Epidermal melanocyte (primary cell): ENCODE measurements around the gene CXXC5.

Experiments used
- DNase-seq: peaks from one replicate; pipeline ENCODE4 v3.0.0; 2011; ENCODE audit warnings: low spot score; ENCODE audit not compliant: insufficient read length

CXXC5 gene

GRCh38 chr5:139651043-139651834 is 3.1 kb downstream of the CXXC5 start:
- DNase-seq: no peak

- peak; percentile 75 for DNase-seq
These were observed 4.0 kb downstream of the CXXC5 start for GRCh38 chr5:139651853-139652787.

GRCh38 chr5:139652788-139653241 is 4.7 kb downstream of the CXXC5 start:
- DNase-seq: no peak

- DNase-seq: no peak
These were observed 5.5 kb downstream of the CXXC5 start for GRCh38 chr5:139653616-139654015.

- no peak for DNase-seq
These were observed 6.3 kb downstream of the CXXC5 start for GRCh38 chr5:139654464-139654863.

- no peak for DNase-seq
These were observed 6.8 kb downstream of the CXXC5 start for GRCh38 chr5:139654871-139655491.

GRCh38 chr5:139655727-139656271 is 7.7 kb downstream of the CXXC5 start:
- DNase-seq: no peak

- DNase-seq: no peak
These were observed 9.5 kb downstream of the CXXC5 start for GRCh38 chr5:139657363-139658321.

GRCh38 chr5:139658501-139658927 is 10.4 kb downstream of the CXXC5 start:
- no peak for DNase-seq

- DNase-seq: no peak
These were observed 10.9 kb downstream of the CXXC5 start for GRCh38 chr5:139658928-139659667.

GRCh38 chr5:139659695-139660101 is 11.5 kb downstream of the CXXC5 start:
- DNase-seq: no peak

GRCh38 chr5:139660105-139660922 is 12.2 kb downstream of the CXXC5 start:
- peak; percentile 84 for DNase-seq

- DNase-seq: peak; percentile 63
These were observed 13.0 kb downstream of the CXXC5 start for GRCh38 chr5:139660923-139661814.

- no peak for DNase-seq
These were observed 14.5 kb downstream of the CXXC5 start for GRCh38 chr5:139662617-139663016.

GRCh38 chr5:139663207-139664085 is 15.3 kb downstream of the CXXC5 start:
- no peak for DNase-seq

- DNase-seq: no peak
These were observed 16.0 kb downstream of the CXXC5 start for GRCh38 chr5:139664086-139664693.
